Measurements from ENCODE around the gene EPS8. TPM values are rescaled to one million over a fixed set of nuclear protein-coding genes. Genes with fewer than 3 reads are reported as not detected.

The EPS8 gene
- polyA plus RNA-seq, 1 of the 3 experiments (the other 2 are of a cell fraction): 19.8 TPM

GRCh38 chr12:15662983-15663659 is 126.1 kb downstream of the EPS8 start:
- Histone ChIP-seq H3K9me3 (no peaks in the 10 kb centered on the region), H3K4me1 (ENCODE audit: control insufficient read depth in 1 of 2, insufficient read depth in 2 of 2, low read depth in 1 of 2, low read length in 1 of 2) (peaks cover 0 to 19% of the 10 kb centered on the region in 2 experiments; a peak in 3 of 4 replicates), H3K4me2 (peak overlapping the region; percentile 55; the same call in 1 of the 2 replicates), H3K27me3 (ENCODE audit: insufficient read depth) (no peaks in the 10 kb centered on the region), H3F3A (replicated peaks; ENCODE audit: insufficient read depth) (peaks cover 34% of the 10 kb centered on the region), H3K79me2 (ENCODE audit: insufficient read depth) (no peaks in the 10 kb centered on the region), H3K9me2 (no peaks in the 10 kb centered on the region), H3K36me3 (replicated peaks in 1 of 2; ENCODE audit: control insufficient read depth in 1 of 2, insufficient read depth in 2 of 2, low read length in 1 of 2) (peaks cover 0 to 41% of the 10 kb centered on the region in 2 experiments), H4K20me1 (ENCODE audit: insufficient read depth) (no peaks in the 10 kb centered on the region), H2AFZ (ENCODE audit: low read depth) (no peak overlapping the region), H3K9ac (peak overlapping the region; percentile 15; the same call in 1 of the 2 replicates), H3K27ac (ENCODE audit: low read depth in 2 of 2, low read length in 1 of 2) (peak overlapping the region in 1 of 2 experiments; percentile 89; a peak in 2 of 4 replicates), H3K4me3 (ENCODE audit: low read depth in 2 of 2, low read length in 1 of 2) (no peak overlapping the region)
- DNase-seq: peak; percentile 9
- POLR2A ChIA-PET: no interaction called here
- CTCF ChIA-PET: interaction anchor here (1.6 to 1.8 kb wide), 2 partner anchors 29 to 72 kb away, joined by 4 to 5 read pairs; no protein-coding TSS in a partner anchor
- WGBS (ENCODE audit: low lambda C conversion rate): 38% methylated on average over 5 of the region's 5 CpGs
- TF ChIP-seq JUND (IDR thresholded peaks at IDR 0.05) (no peak), SIN3A (IDR thresholded peaks at IDR 0.05; ENCODE audit: borderline replicate concordance, low read depth, low read length) (no peak), NRF1 (IDR thresholded peaks at IDR 0.05; ENCODE audit: low read depth, low read length) (no peak), YY1 (IDR thresholded peaks at IDR 0.05; ENCODE audit: low read depth) (no peak), USF1 (IDR thresholded peaks at IDR 0.05; ENCODE audit: borderline replicate concordance, low read depth) (no peak), RAD21 (IDR thresholded peaks at IDR 0.05; ENCODE audit: low read length) (no peak), RCOR1 (IDR thresholded peaks at IDR 0.05; ENCODE audit: low read length) (no peak), MEF2A (IDR thresholded peaks at IDR 0.05; ENCODE audit: borderline replicate concordance, low read depth) (no peak), CTCF (IDR thresholded peaks at IDR 0.05) (no peak), NFIC (IDR thresholded peaks at IDR 0.05; ENCODE audit: borderline replicate concordance) (no peak), CHD2 (IDR thresholded peaks at IDR 0.05; ENCODE audit: low read length, partially characterized antibody) (no peak), FOXM1 (IDR thresholded peaks at IDR 0.05; ENCODE audit: low read depth) (no peak)
- TF ChIP-seq, protein P1, sequence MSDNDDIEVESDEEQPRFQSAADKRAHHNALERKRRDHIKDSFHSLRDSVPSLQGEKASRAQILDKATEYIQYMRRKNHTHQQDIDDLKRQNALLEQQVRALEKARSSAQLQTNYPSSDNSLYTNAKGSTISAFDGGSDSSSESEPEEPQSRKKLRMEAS (IDR thresholded peaks at IDR 0.05; ENCODE audit: low read depth): no peak

DNA sequence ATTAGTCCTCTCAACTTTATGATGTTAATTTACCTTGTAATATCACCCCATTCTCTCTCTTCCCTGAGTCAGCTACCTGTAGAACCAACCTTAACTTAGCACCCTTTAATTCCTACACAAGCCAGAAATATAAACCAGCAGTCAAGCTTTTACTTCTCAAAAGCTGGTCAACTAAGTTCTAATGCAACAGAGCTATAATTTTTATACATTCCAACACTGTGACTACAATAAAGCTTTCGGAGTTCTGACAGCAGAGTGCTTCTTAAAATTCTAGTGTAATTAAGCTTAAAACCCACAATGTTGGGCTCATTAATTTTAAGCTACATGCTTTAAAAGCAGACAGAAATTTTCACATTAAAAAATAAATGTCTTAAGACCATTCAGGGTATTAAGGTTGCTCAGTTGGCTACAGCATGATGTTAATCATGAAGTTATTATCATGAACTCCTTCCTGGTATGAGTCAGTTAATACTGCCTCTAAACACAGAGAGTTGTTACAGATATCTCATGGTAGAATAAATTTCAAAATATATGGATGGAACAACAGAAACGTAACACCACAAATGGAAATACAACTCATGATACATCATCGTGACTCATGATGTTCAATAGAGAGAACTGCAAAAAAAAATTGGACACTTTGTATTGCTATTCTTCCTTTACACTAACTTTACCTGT is 126.7 kb downstream of the EPS8 start:
- peaks cover 0 to 48% of the 10 kb centered on the region in 2 experiments for H3K36me3 ChIP-seq (replicated peaks in 1 of 2; ENCODE audit: control insufficient read depth in 1 of 2, insufficient read depth in 2 of 2, low read length in 1 of 2)
- H3K79me2 ChIP-seq (ENCODE audit: insufficient read depth): no peaks in the 10 kb centered on the region
- H3K27ac ChIP-seq (ENCODE audit: low read depth in 2 of 2, low read length in 1 of 2): peak overlapping the region in 1 of 2 experiments; percentile 89; a peak in 2 of 4 replicates
- H3K27me3 ChIP-seq (ENCODE audit: insufficient read depth): no peaks in the 10 kb centered on the region
- CTCF ChIA-PET: interaction anchor here (1.6 to 1.8 kb wide), 2 partner anchors 28 to 72 kb away, joined by 4 to 5 read pairs; no protein-coding TSS in a partner anchor
- POLR2A ChIA-PET: no interaction called here
- no peak for DNase-seq
- no peaks in the 10 kb centered on the region for H3K9me3 ChIP-seq
- WGBS (ENCODE audit: low lambda C conversion rate): 17% methylated on average over 3 of the region's 3 CpGs
- no peaks in the 10 kb centered on the region for H4K20me1 ChIP-seq (ENCODE audit: insufficient read depth)
- H3K4me1 ChIP-seq (ENCODE audit: control insufficient read depth in 1 of 2, insufficient read depth in 2 of 2, low read depth in 1 of 2, low read length in 1 of 2): peaks cover 0 to 19% of the 10 kb centered on the region in 2 experiments; a peak in 3 of 4 replicates
- no peak overlapping the region for H3K4me3 ChIP-seq (ENCODE audit: low read depth in 2 of 2, low read length in 1 of 2)
- no peak overlapping the region; the same call in 1 of the 2 replicates for H2AFZ ChIP-seq (ENCODE audit: low read depth)
- H3K9ac ChIP-seq: peak overlapping the region; percentile 41; the same call in 1 of the 2 replicates
- peak overlapping the region; percentile 55; the same call in 1 of the 2 replicates for H3K4me2 ChIP-seq
- H3K9me2 ChIP-seq: no peaks in the 10 kb centered on the region
- H3F3A ChIP-seq (replicated peaks; ENCODE audit: insufficient read depth): peaks cover 34% of the 10 kb centered on the region
- TF ChIP-seq RCOR1 (IDR thresholded peaks at IDR 0.05; ENCODE audit: low read length) (no peak), POLR2AphosphoS5 (IDR thresholded peaks at IDR 0.05; ENCODE audit: low read depth, low read length) (no peak; the same call in 1 of the 2 replicates), FOSL2 (IDR thresholded peaks at IDR 0.05; ENCODE audit: borderline replicate concordance, low read depth) (peak; percentile 85), PBX3 (IDR thresholded peaks at IDR 0.05) (peak; percentile 60), EP300 (IDR thresholded peaks at IDR 0.05; ENCODE audit: borderline replicate concordance in 1 of 2, low read depth in 1 of 2, low read length in 1 of 2) (peak in 1 of 2 experiments; percentile 75; a peak in 2 of 4 replicates), ELF1 (IDR thresholded peaks at IDR 0.05) (peak; percentile 74; the same call in 1 of the 2 replicates), TCF12 (IDR thresholded peaks at IDR 0.05) (peak; percentile 80), RFX5 (IDR thresholded peaks at IDR 0.05; ENCODE audit: low read length) (no peak), EZH2phosphoT487 (IDR thresholded peaks at IDR 0.05; ENCODE audit: borderline replicate concordance, low read depth) (no peak)

Measured in SK-N-SH (cell line).